GM23338 (cell line): Measurements from ENCODE around the gene CHRD.

Source experiments
- CREB1 ChIP-seq: fragments of 250-450 bp; sonication (Bioruptor Pico); IDR thresholded peaks from 2 replicates; pipeline ENCODE4 v1.5.0; 2020; ENCODE audit warnings: low read depth, mild to moderate bottlenecking, moderate library complexity
- EZH2 ChIP-seq: fragments of 200-600 bp; sonication (generic); IDR thresholded peaks from one replicate; pipeline ENCODE4 v1.8.0; 2017; ENCODE audit warnings: antibody characterized with exemption, mild to moderate bottlenecking, low read depth; ENCODE audit not compliant: unreplicated experiment
- EZH2phosphoT487 ChIP-seq: fragments of 200-600 bp; sonication (generic); IDR thresholded peaks from one replicate; pipeline ENCODE4 v1.8.1; 2018; ENCODE audit warnings: antibody characterized with exemption; ENCODE audit not compliant: unreplicated experiment
- JUNB ChIP-seq: IDR thresholded peaks from one replicate; pipeline ENCODE4 v1.6.1; 2016; ENCODE audit warnings: antibody characterized with exemption; ENCODE audit not compliant: unreplicated experiment
- NANOG ChIP-seq: IDR thresholded peaks from 2 replicates; pipeline ENCODE4 v1.6.1; 2016; ENCODE audit warnings: antibody characterized with exemption, borderline replicate concordance
- POLR2AphosphoS5 ChIP-seq: IDR thresholded peaks from 2 replicates; pipeline ENCODE4 v1.6.1; 2016; ENCODE audit warnings: antibody characterized with exemption, low read depth
- ZNF114 ChIP-seq: fragments of 250-450 bp; sonication (Bioruptor Pico); IDR thresholded peaks from 2 replicates; pipeline ENCODE4 v1.5.0; 2020; ENCODE audit warnings: mild to moderate bottlenecking, moderate library complexity
- TF ChIP-seq, protein P1 (sequence below), 2 experiments: fragments of 200-600 bp in 1 of 2; sonication (generic) in 1 of 2; conservative IDR thresholded peaks; 2 replicates each; pipeline versions ENCODE4 v1.5.1 to v1.6.1; 2016 to 2017; ENCODE audit warnings: antibody characterized with exemption in 2 of 2, low read depth in 2 of 2, mild to moderate bottlenecking in 2 of 2, moderate library complexity in 1 of 2

DNA sequence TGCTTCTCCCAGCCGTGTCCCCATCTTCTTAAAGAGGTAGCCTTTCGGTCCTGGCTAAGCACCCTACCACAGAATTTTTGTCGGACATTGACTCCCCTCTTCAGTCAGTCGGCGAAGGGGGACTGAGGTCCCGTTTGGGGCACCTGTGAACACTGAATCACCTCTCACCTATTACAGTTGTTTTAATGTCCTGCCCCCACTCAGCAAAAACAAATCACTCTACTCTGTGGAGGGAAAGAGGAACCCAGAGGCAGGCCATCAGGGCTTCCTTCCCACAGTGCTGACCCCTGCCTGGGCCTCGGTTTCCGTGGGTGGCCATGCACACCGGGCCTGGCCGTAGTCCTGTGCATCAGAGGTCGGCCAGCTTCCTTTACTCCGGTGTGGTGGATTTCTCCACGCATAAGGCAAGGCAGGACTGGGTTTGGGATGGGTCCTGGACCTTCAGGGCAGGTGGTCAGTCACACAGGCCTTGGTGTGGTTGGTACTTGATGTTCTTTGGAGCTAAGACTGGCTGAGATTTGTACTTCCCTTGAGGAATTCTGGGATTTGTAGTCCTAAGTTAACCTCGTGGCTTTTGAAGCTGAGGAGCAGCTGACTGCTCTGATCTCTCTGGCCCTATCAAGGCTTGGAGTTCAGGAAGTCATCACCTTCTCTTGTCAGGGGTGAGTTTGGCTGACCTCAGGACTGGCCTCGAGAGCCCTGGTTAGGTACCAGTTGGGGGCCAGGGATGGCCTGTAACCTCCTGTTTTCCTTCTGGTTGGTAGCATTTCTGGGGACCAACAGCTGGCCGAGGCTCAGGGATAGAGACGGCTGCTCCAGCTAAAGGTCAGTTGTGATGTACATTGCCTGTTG is 43.1 kb upstream of the CHRD start:
- TF ChIP-seq, protein P1, sequence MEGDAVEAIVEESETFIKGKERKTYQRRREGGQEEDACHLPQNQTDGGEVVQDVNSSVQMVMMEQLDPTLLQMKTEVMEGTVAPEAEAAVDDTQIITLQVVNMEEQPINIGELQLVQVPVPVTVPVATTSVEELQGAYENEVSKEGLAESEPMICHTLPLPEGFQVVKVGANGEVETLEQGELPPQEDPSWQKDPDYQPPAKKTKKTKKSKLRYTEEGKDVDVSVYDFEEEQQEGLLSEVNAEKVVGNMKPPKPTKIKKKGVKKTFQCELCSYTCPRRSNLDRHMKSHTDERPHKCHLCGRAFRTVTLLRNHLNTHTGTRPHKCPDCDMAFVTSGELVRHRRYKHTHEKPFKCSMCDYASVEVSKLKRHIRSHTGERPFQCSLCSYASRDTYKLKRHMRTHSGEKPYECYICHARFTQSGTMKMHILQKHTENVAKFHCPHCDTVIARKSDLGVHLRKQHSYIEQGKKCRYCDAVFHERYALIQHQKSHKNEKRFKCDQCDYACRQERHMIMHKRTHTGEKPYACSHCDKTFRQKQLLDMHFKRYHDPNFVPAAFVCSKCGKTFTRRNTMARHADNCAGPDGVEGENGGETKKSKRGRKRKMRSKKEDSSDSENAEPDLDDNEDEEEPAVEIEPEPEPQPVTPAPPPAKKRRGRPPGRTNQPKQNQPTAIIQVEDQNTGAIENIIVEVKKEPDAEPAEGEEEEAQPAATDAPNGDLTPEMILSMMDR (conservative IDR thresholded peaks at IDR 0.05; ENCODE audit: low read depth in 2 of 2) = no peak
- TF ChIP-seq EZH2 = no peak
- no peak for TF ChIP-seq EZH2phosphoT487
- TF ChIP-seq POLR2AphosphoS5 = no peak
- no peak for TF ChIP-seq JUNB
- no peak for TF ChIP-seq ZNF114
- no peak for TF ChIP-seq CREB1 (CRISPR knock-in tag)
- TF ChIP-seq NANOG = no peak
